ENCODE data around the gene RNASE13. TPM values are rescaled to one million over a fixed set of nuclear protein-coding genes. Genes with fewer than 3 reads are reported as not detected.

RNASE13 gene
- total RNA-seq, 1 experiment from 2014 or later, result not detected

DNA sequence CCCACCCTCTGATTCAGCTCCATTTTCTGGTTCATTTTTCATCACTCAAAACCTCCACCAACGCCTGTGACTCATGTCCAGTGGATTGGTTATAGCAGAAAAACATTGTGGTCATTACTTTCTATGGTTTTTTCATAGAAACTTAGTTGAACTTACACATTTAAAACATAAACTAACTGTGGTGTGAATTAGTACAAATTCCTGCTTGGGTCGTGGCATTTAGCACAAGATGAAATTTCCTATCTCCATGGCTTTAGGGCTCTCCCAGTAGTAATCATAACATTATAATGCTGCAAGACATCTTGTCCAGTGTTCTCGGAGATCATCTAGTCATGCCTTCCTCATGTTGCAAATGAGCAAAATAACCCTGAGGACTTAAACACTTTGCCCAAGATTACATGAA is 14.7 kb upstream of the RNASE13 start:
- BruUV-seq (replicated peaks), result no TSS peak
- no peaks in the 10 kb centered on the region for H3K79me2 ChIP-seq (ENCODE audit: low read depth)
- POLR2A ChIA-PET (ENCODE audit: unreplicated experiment), result no interaction called here

GRCh38 chr14:21048638-21049037 is 14.0 kb upstream of the RNASE13 start:
- H3K27me3 ChIP-seq (ENCODE audit: insufficient read depth, low read depth), result no peaks in the 10 kb centered on the region

More for the DNA sequence above, 14.7 kb upstream of the RNASE13 start:
- H2AFZ ChIP-seq, result no peak overlapping the region
- CTCF ChIA-PET, result no interaction called here
- H3K4me3 ChIP-seq, result no peak overlapping the region
- no peak for TF ChIP-seq EZH2 (IDR thresholded peaks at IDR 0.05; ENCODE audit: low read depth)
- TF ChIP-seq CTCF (conservative IDR thresholded peaks at IDR 0.05), result no peak
- H3K4me2 ChIP-seq, result no peak overlapping the region
- no peaks in the 10 kb centered on the region for H3K27me3 ChIP-seq (ENCODE audit: insufficient read depth, low read depth)
- H3K27ac ChIP-seq, result no peak overlapping the region
- H4K20me1 ChIP-seq (ENCODE audit: insufficient read depth), result no peaks in the 10 kb centered on the region
- H3K4me1 ChIP-seq (replicated peaks; ENCODE audit: insufficient read depth), result peaks cover 4% of the 10 kb centered on the region
- H3K36me3 ChIP-seq (ENCODE audit: low read depth), result no peaks in the 10 kb centered on the region
- intact Hi-C loops (cut with micrococcal nuclease; ENCODE audit: unreplicated experiment), result no loop called here
- DNase-seq, result no peak
- H3F3A ChIP-seq (ENCODE audit: insufficient read depth, low read depth), result no peaks in the 10 kb centered on the region; the same call in 1 of the 2 replicates
- H3K9me3 ChIP-seq (ENCODE audit: insufficient read depth, low read depth), result no peaks in the 10 kb centered on the region
- H3K9me2 ChIP-seq (ENCODE audit: insufficient read depth), result no peaks in the 10 kb centered on the region

GRCh38 chr14:21047378-21047781 is 12.8 kb upstream of the RNASE13 start:
- Histone ChIP-seq H3K27me3 (ENCODE audit: insufficient read depth, low read depth) (no peaks in the 10 kb centered on the region), H3K79me2 (ENCODE audit: low read depth) (no peaks in the 10 kb centered on the region), H3K9me3 (ENCODE audit: insufficient read depth, low read depth) (no peaks in the 10 kb centered on the region), H3K36me3 (ENCODE audit: low read depth) (no peaks in the 10 kb centered on the region), H3K9me2 (ENCODE audit: insufficient read depth) (no peaks in the 10 kb centered on the region), H3K4me1 (replicated peaks; ENCODE audit: insufficient read depth) (peaks cover 15% of the 10 kb centered on the region), H3F3A (ENCODE audit: insufficient read depth, low read depth) (peaks cover 9% of the 10 kb centered on the region; the same call in 1 of the 2 replicates), H3K27ac (no peak overlapping the region), H3K4me2 (no peak overlapping the region), H3K4me3 (no peak overlapping the region), H2AFZ (no peak overlapping the region), H4K20me1 (ENCODE audit: insufficient read depth) (no peaks in the 10 kb centered on the region)
- BruUV-seq (replicated peaks), result no TSS peak
- intact Hi-C loops (cut with micrococcal nuclease; ENCODE audit: unreplicated experiment), result no loop called here
- ChIA-PET CTCF (no interaction called here), POLR2A (ENCODE audit: unreplicated experiment) (no interaction called here)
- no peak for DNase-seq
- TF ChIP-seq EZH2 (IDR thresholded peaks at IDR 0.05; ENCODE audit: low read depth) (no peak), CTCF (conservative IDR thresholded peaks at IDR 0.05) (no peak)

More at GRCh38 chr14:21048638-21049037, 14.0 kb upstream of the RNASE13 start:
- H3F3A ChIP-seq (ENCODE audit: insufficient read depth, low read depth), result peaks cover 6% of the 10 kb centered on the region; the same call in 1 of the 2 replicates
- H3K4me1 ChIP-seq (replicated peaks; ENCODE audit: insufficient read depth), result peaks cover 11% of the 10 kb centered on the region
- ChIA-PET POLR2A (ENCODE audit: unreplicated experiment) (no interaction called here), CTCF (interaction anchor here (0.6 kb wide), 2 partner anchors 50 to 931 kb away, joined by 3 to 4 read pairs; no protein-coding TSS in a partner anchor)
- no peak overlapping the region for H2AFZ ChIP-seq
- BruUV-seq (replicated peaks), result no TSS peak
- H3K4me2 ChIP-seq, result no peak overlapping the region
- no peaks in the 10 kb centered on the region for H3K36me3 ChIP-seq (ENCODE audit: low read depth)
- no peaks in the 10 kb centered on the region for H3K9me2 ChIP-seq (ENCODE audit: insufficient read depth)
- intact Hi-C loops (cut with micrococcal nuclease; ENCODE audit: unreplicated experiment), result no loop called here
- H3K4me3 ChIP-seq, result no peak overlapping the region
- TF ChIP-seq EZH2 (IDR thresholded peaks at IDR 0.05; ENCODE audit: low read depth), result no peak
- no peak for TF ChIP-seq CTCF (conservative IDR thresholded peaks at IDR 0.05)
- no peak for DNase-seq
- H3K9me3 ChIP-seq (ENCODE audit: insufficient read depth, low read depth), result no peaks in the 10 kb centered on the region
- H3K79me2 ChIP-seq (ENCODE audit: low read depth), result no peaks in the 10 kb centered on the region
- H4K20me1 ChIP-seq (ENCODE audit: insufficient read depth), result no peaks in the 10 kb centered on the region
- no peak overlapping the region for H3K27ac ChIP-seq

Measured in PC-9 (cell line).